Aorta (tissue), 5 donors: ENCODE data around the gene SLC25A52. TPM values are rescaled to one million over a fixed set of nuclear protein-coding genes. Genes with fewer than 3 reads are reported as not detected.

Source experiments
- ATAC-seq: fragments of 200-7000 bp; cut with Tn5 transposase; one replicate; pipeline ENCODE4 v1.9.1; 2022; ENCODE audit warnings: moderate library complexity; ENCODE audit not compliant: low FRiP score
- DNase-seq, 2 donors: peaks; one replicate each; pipeline ENCODE4 v3.0.0-alpha.2; 2020
- H3K27ac ChIP-seq, 2 donors: one replicate each; pipeline ENCODE4 v1.5.1; 2013; ENCODE audit warnings: low read length in 2 of 2, mild to moderate bottlenecking in 2 of 2, moderate library complexity in 2 of 2, control low read depth in 1 of 2, inconsistent platforms in 1 of 2, low read depth in 1 of 2
- H3K27me3 ChIP-seq, 2 donors: one replicate each; pipeline ENCODE4 v1.6.1; 2013; ENCODE audit warnings: control low read depth in 1 of 2, low read length in 1 of 2, mild to moderate bottlenecking in 1 of 2, moderate library complexity in 1 of 2; ENCODE audit not compliant: insufficient read depth in 2 of 2, control insufficient read depth in 1 of 2
- H3K36me3 ChIP-seq, 2 donors: one replicate each; pipeline ENCODE4 v1.6.1; 2013; ENCODE audit warnings: control low read depth in 1 of 2, low read length in 1 of 2, mild to moderate bottlenecking in 1 of 2; ENCODE audit not compliant: insufficient read depth in 2 of 2, control insufficient read depth in 1 of 2
- H3K4me1 ChIP-seq, 2 donors: one replicate each; pipeline ENCODE4 v1.6.1; 2013; ENCODE audit warnings: low read length in 2 of 2, control low read depth in 1 of 2, mild to moderate bottlenecking in 1 of 2, moderate library complexity in 1 of 2; ENCODE audit not compliant: insufficient read depth in 2 of 2, control insufficient read depth in 1 of 2
- H3K4me3 ChIP-seq, 2 donors: one replicate each; pipeline ENCODE4 v1.5.1; 2013; ENCODE audit warnings: low read length in 2 of 2, control low read depth in 1 of 2, mild to moderate bottlenecking in 1 of 2
- H3K9me3 ChIP-seq: one replicate; pipeline ENCODE4 v1.6.1; 2013; ENCODE audit warnings: mild to moderate bottlenecking, low read length; ENCODE audit not compliant: control insufficient read depth
- WGBS, 2 donors: extraction: QIAGEN DNeasy Blood & Tissue Kit; methylation state at CpG; one replicate each; pipeline ENCODE4 v1.1.7; 2013; 5-methylcytosine and 5-hydroxymethylcytosine counted together
- intact Hi-C, 2 donors: fragments of 100-400 bp; cut with DNase I; formaldehyde crosslinking; loops; one replicate each; pipeline versions ENCODE4 v1.14.2 to v1.15.0; 2022
- polyA plus RNA-seq, 2 donors: library from polyadenylated mRNA; stranded (reverse); fragments of 200-250 nt; gene quantifications; one replicate each; pipeline ENCODE4 v1.2.3, GENCODE V29; 2013
- total RNA-seq, 2 donors: library from RNA; stranded (reverse); fragmentation: NEBNext Ultra II Directional; extraction: Animal tissue kit (Norgen Biotek cat#: 25700); gene quantifications; one replicate each; pipeline ENCODE4 v1.2.1, GENCODE V29; 2021
- donor health status: healthy with polysubstance abuse.
- donor health status: Bipolar disorder and iron deficiency.
- donor health status: DM: no; HTN: no; CAD: no.
- donor health status: DM: no; HTN: no; CAD: no.
- donor health status: DM: yes; HTN: yes; CAD: no.

The SLC25A52 gene
- total and polyA plus RNA-seq, 4 donors = 0.36 TPM; not detected in 3

DNA sequence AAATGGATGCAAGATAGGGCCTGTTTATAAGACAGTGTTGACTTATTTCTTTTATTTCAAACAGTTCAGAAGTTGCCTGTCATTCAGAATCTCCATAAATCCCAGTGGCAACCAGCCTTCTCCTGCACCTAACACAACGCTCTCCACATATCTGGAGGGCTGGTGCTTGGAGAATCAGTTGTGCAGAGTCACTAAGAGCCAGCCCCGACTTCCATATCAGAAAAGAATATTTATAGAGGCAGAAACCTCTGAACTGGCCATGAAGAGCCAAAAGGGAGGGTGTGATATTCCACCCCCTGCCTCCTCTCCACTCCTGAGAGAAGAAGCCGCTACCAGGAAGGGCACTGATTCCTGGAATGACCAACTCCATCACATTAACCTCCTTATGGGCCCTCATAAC is 42.3 kb downstream of the SLC25A52 start:
- H3K4me3 ChIP-seq = no peak overlapping the region
- H3K9me3 ChIP-seq = no peaks in the 10 kb centered on the region
- 79 to 81% methylated on average over 3 of the region's 3 CpGs for WGBS, 2 donors
- H3K27ac ChIP-seq = no peak overlapping the region
- DNase-seq (no peak), ATAC-seq (no peak)
- H3K36me3 ChIP-seq = no peaks in the 10 kb centered on the region
- H3K27me3 ChIP-seq = no peaks in the 10 kb centered on the region
- intact Hi-C loops = no loop called here
- H3K4me1 ChIP-seq = no peaks in the 10 kb centered on the region

DNA sequence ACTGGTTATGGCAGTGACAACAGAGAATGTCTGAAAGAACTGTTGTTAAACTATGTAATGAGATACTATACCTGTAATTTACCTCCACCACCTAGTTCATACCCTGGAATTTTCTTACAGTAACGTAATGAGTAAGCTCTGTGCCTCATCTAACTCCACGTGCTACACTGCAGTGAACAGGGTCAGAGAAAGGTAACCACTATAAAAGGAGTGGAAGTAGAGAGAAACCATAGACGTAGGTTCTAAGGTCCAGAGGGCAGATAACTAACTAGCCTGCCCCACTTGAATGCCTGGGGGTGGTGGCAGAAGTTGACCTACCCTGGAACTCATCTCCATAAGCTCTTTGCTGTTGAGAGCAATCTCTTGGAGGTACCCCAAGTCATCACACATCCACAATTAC is 44.3 kb downstream of the SLC25A52 start:
- WGBS, 2 donors = 73 to 77% methylated on average over 3 of the region's 3 CpGs
- H3K9me3 ChIP-seq = no peaks in the 10 kb centered on the region
- no peak overlapping the region for H3K27ac ChIP-seq
- DNase-seq (no peak), ATAC-seq (no peak)
- intact Hi-C loops = no loop called here
- no peaks in the 10 kb centered on the region for H3K27me3 ChIP-seq
- H3K4me1 ChIP-seq = no peaks in the 10 kb centered on the region
- H3K36me3 ChIP-seq = no peaks in the 10 kb centered on the region
- no peak overlapping the region for H3K4me3 ChIP-seq

DNA sequence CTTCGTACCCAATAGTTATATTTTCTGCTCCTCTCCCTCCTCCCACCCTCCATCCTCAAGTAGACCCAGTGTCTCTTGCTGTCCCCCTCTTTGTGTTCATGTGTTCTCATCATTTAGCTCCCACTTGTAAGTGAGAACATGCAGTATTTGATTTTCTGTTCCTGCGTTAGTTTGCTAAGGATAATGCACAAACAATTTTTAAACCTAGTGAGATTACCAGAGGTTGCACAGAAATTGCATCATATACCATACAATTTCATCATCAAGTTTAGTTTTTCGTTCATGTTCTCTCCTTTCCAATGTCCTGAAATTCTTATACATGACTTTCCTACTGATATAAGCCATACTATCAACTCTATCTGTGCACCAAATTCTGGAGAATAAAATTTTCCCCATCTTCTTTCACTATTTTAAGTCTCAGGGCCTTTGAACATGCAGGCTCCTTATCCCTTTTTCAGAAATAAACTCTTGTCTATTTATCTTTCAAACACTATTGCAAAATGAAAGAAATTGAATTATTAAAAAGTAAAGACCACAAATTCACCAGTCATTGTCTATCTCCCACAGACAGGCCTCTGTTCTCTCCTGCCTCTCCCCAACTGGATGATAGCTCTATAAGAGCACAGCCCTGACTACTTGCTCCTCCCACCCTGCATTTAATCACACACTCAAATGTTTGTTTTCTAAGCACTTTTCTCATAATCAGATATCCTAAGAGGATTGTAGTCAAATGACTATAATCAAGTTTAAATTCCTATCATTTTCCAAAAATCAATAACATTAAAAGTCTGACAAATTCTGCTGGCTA is 49.1 kb downstream of the SLC25A52 start:
- H3K27ac ChIP-seq = no peak overlapping the region
- no peaks in the 10 kb centered on the region for H3K27me3 ChIP-seq
- DNase-seq = no peak
- 91 to 92% methylated on average over 3 of the region's 3 CpGs for WGBS, 2 donors
- peaks cover 0 to 3% of the 10 kb centered on the region in 2 donors for H3K4me1 ChIP-seq
- H3K9me3 ChIP-seq = no peaks in the 10 kb centered on the region
- ATAC-seq = no peak
- no peak overlapping the region for H3K4me3 ChIP-seq
- intact Hi-C loops = no loop called here
- H3K36me3 ChIP-seq = no peaks in the 10 kb centered on the region

DNA sequence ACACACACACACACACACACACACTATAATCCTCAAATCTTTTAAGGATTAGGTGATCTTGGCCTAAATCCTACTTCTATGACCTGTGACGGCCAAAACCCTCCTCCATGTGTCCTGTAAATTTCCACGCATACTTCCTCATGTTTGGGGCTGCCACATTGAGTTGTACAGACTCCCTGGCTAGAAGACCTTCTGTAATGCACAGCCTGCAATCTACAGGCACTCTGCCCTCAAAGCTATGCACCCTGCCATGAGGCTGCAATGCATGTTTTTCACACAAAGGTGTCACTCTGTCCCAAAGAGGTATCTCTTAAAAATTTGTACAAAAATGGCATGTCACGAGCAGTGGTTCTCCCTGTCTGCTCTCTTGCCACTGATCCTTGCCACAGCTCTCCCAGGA is 49.9 kb downstream of the SLC25A52 start:
- Histone ChIP-seq H3K9me3 (no peaks in the 10 kb centered on the region), H3K27me3 (no peaks in the 10 kb centered on the region), H3K27ac (no peak overlapping the region), H3K4me3 (no peak overlapping the region), H3K36me3 (no peaks in the 10 kb centered on the region), H3K4me1 (peaks cover 0 to 3% of the 10 kb centered on the region in 2 donors)
- ATAC-seq (no peak), DNase-seq (no peak)
- 31 to 40% methylated on average over 3 of the region's 3 CpGs for WGBS, 2 donors
- intact Hi-C loops = no loop called here

Other genes with a start within 250 kb of the SLC25A52 start
- not detected for gene TTR, start 169.0 kb downstream of the SLC25A52 start, total RNA-seq
- under 1 TPM in 1 of 2 donors, not detected in 1; 0.51 TPM for gene TTR, start 169.0 kb downstream of the SLC25A52 start, polyA plus RNA-seq
- gene B4GALT6, start 76.3 kb downstream of the SLC25A52 start, total RNA-seq = 1 to 10 TPM; 4.3 to 8.4 TPM
- 1 to 10 TPM in 1 of 2 donors, under 1 TPM in 1; 0.87 to 2.4 TPM for gene B4GALT6, start 76.3 kb downstream of the SLC25A52 start, polyA plus RNA-seq
- 10 to 100 TPM; 36.3 to 47.1 TPM for gene TRAPPC8, start 182.2 kb upstream of the SLC25A52 start, total RNA-seq
- gene TRAPPC8, start 182.2 kb upstream of the SLC25A52 start, polyA plus RNA-seq = 10 to 100 TPM; 16.8 to 22.2 TPM